GM20000 (cell line): ENCODE results near the gene AGAP1.

Experiments
- DNase-seq: peaks from one replicate; pipeline ENCODE4 v3.0.0; 2012; ENCODE audit warnings: low spot score
- TF ChIP-seq, protein P1 (sequence below): IDR thresholded peaks from 2 replicates; pipeline ENCODE4 v1.5.1; 2012; ENCODE audit warnings: mild to moderate bottlenecking, control low read depth; ENCODE audit errors: extremely low read depth, missing control alignments

Gene AGAP1

DNA sequence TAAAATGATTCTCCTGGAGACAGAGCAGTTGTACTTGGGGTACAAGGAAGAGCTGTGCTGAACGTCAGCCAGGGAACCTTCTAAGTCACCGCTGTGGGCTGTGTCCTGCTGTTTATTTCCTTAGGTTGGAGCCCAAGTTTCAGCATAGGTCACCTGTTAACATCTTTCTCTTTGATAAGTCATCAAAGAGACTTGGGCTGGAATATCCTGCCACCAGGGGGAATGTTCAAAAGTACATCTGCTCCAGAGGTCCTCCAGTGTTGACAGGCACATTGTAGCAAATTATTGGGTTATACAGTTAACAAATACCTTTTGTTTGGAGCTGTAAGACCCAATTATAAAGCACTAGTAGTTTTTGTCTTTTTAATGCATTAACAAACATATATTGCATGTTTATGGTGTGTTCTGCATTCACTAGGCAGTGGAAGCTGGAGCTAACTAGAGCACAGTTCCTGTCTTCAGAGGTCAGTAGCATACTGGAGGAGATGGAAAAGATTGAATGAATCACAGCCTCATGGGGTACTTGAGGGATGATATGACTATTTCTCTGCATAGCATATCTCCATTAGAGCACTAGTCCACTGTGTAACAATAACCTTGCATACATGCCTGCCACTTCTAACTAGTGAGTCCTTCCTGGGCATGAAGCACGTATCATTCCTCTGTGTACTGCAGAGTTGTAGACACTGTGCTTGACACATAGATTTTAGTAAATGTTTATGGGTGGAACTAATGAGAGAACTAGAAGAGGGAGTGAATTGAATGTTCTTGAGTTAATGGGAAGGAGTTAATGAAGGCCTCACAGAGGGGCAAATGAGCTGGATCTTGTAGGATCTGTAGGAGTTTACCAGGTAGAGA lies 182.1 kb downstream of the AGAP1 start:
- DNase-seq, result no peak
- TF ChIP-seq, protein P1, sequence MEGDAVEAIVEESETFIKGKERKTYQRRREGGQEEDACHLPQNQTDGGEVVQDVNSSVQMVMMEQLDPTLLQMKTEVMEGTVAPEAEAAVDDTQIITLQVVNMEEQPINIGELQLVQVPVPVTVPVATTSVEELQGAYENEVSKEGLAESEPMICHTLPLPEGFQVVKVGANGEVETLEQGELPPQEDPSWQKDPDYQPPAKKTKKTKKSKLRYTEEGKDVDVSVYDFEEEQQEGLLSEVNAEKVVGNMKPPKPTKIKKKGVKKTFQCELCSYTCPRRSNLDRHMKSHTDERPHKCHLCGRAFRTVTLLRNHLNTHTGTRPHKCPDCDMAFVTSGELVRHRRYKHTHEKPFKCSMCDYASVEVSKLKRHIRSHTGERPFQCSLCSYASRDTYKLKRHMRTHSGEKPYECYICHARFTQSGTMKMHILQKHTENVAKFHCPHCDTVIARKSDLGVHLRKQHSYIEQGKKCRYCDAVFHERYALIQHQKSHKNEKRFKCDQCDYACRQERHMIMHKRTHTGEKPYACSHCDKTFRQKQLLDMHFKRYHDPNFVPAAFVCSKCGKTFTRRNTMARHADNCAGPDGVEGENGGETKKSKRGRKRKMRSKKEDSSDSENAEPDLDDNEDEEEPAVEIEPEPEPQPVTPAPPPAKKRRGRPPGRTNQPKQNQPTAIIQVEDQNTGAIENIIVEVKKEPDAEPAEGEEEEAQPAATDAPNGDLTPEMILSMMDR, result no peak

DNA sequence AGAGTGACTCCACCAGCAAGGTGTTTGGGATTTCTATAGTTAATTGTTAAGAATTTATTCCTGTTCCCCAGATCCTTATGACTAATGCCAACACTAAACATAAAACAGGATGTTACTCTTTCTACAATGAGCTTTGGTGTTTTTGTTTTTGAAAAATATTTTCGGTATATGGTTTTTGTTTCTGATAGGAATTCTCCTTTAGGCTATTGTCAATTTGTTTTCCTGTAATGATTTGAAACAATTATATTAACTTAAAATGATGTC lies 182.6 kb downstream of the AGAP1 start:
- TF ChIP-seq, protein P1, result no peak
- no peak for DNase-seq

DNA sequence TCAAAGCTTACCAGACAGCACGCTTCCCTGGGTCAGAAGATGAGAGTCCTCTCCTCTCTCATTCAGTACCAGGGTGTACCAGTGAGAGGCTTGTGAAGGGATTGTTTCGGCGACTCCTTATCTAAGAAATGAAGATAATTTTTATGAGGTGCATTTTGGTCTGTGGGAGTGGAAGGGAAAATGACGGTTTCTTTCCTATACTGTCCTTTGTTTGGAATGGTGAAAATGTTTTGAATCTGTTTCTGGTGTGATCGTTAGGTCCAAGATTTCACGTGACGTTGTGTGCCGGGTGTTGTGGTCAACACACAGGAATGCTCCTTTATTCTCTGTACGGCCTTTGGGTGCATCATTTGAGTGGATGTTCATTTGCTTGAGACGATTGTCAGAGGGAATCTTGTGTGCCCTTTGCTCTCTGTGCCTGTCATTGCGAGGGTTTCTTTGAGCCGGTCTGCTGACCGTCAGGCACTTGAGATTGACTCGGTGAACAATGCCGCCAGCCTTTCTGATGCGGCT lies 183.5 kb downstream of the AGAP1 start:
- TF ChIP-seq, protein P1, result no peak

GRCh38 chr2:235677937-235678336 lies 184.1 kb downstream of the AGAP1 start:
- TF ChIP-seq, protein P1, result no peak
- no peak for DNase-seq

More for the DNA sequence above, 183.5 kb downstream of the AGAP1 start:
- DNase-seq, result no peak

DNA sequence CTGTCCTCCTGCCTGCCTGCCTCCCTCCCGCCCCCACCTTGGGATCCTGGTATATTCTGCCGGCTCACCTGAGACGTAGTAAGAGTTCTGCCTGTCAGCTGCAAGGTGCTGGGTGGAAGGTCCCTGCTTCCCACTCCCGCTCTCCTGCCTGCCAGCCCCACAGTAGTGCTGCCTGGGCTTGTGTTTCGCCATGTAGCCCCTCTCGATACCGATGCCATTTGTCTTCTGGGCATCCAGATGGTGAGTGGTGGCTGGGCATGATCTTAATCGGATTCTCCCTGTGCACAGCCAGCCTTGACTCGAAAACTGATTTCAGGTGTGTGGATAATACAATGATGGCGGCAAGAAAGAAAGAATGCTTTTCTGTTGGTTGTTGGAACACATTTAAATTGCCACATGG lies 184.9 kb downstream of the AGAP1 start:
- TF ChIP-seq, protein P1, result no peak
- DNase-seq, result no peak

DNA sequence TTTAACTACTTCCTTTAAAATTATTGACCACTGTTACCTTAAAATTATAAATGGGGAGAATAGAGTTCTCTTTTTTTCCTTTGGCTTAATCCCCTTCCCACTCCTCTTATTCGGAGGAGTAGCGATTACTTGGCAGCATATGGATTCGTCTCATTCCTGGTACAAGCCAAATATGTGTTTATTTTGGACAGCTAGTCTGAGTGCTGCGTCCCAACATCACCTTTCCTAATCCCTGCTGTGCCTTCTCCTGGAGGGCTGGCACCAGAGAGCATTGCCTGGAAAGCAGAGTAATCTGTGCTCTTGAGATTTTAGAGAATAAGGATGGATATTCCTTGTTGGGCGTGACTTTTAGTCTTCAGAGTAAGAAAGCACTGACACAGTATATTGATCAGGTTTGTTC lies 185.6 kb downstream of the AGAP1 start:
- TF ChIP-seq, protein P1, result no peak
- no peak for DNase-seq

GRCh38 chr2:235685024-235685721 lies 191.3 kb downstream of the AGAP1 start:
- no peak for DNase-seq
- TF ChIP-seq, protein P1, result no peak
